ENCODE results near the gene DCBLD2. TPM values are rescaled to one million over a fixed set of nuclear protein-coding genes. Genes with fewer than 3 reads are reported as not detected.

DCBLD2 gene
- total and polyA plus RNA-seq, 2 of the 4 experiments (the other 2 are of a cell fraction): 121 to 196 TPM

GRCh38 chr3:98874602-98875249 is 26.8 kb downstream of the DCBLD2 start:
- BruUV-seq (replicated peaks): no TSS peak
- H2AFZ ChIP-seq (replicated peaks; ENCODE audit: low read length, poor library complexity): no peak overlapping the region
- POLR2A ChIA-PET (ENCODE audit: unreplicated experiment): no interaction called here
- DNase-seq (no peak), ATAC-seq (ENCODE audit: low read depth) (no peak)
- in situ Hi-C loops (cut with MboI; ENCODE audit: low sequenced_read_pairs): no loop called here
- H2AK9ac ChIP-seq (replicated peaks; ENCODE audit: low read depth, low read length, poor library complexity): no peak overlapping the region
- no peaks in the 10 kb centered on the region for H3K9me1 ChIP-seq (ENCODE audit: insufficient read depth, low read length)
- H3K4me2 ChIP-seq (ENCODE audit: low read depth, low read length): no peak overlapping the region
- H3K9ac ChIP-seq (ENCODE audit: low read depth, low read length): no peak overlapping the region
- H2BK15ac ChIP-seq (ENCODE audit: low read depth, low read length): no peak overlapping the region
- no peak overlapping the region for H3K27ac ChIP-seq (ENCODE audit: insufficient read depth, low read length)
- no peak overlapping the region for H3K56ac ChIP-seq (ENCODE audit: extremely low read depth, insufficient read depth, low read length)
- no peak overlapping the region for H3K4ac ChIP-seq (ENCODE audit: low read depth, low read length)
- no peak overlapping the region for H2BK20ac ChIP-seq (ENCODE audit: low read depth, low read length)
- 83% methylated on average over 1 of the region's 6 CpGs; no CpG with 5 or more reads in 1 of the 2 experiments for WGBS, 2 experiments (ENCODE audit: extremely low coverage in 2 of 2, insufficient read length in 1 of 2)
- no peak overlapping the region for H3K23ac ChIP-seq (ENCODE audit: low read depth, low read length)
- intact Hi-C loops (cut with micrococcal nuclease): no loop called here
- H4K5ac ChIP-seq (ENCODE audit: low read depth, low read length): no peak overlapping the region
- H3K14ac ChIP-seq (replicated peaks; ENCODE audit: low read depth, low read length): peak overlapping the region; percentile 61; the same call in 1 of the 2 replicates
- no peak overlapping the region for H2BK5ac ChIP-seq (ENCODE audit: low read depth, low read length, poor library complexity, severe bottlenecking)
- H3K4me1 ChIP-seq (ENCODE audit: control insufficient read depth, insufficient read depth, low read length): peaks cover 2% of the 10 kb centered on the region; the same call in 1 of the 2 replicates
- peaks cover 10 to 34% of the 10 kb centered on the region in 2 experiments for H3K79me1 ChIP-seq (ENCODE audit: low read depth in 1 of 2, low read length in 2 of 2)
- no peaks in the 10 kb centered on the region for H3K27me3 ChIP-seq (ENCODE audit: control insufficient read depth, insufficient read depth, low read length)
- no peak overlapping the region for H2BK120ac ChIP-seq (ENCODE audit: low read depth, low read length)
- H4K8ac ChIP-seq (ENCODE audit: low read depth in 2 of 2, low read length in 2 of 2): peak overlapping the region in 1 of 2 experiments; percentile 33; a peak in 1 of 4 replicates
- TF ChIP-seq MAFK (IDR thresholded peaks at IDR 0.05; ENCODE audit: low read depth, low read length) (no peak), MAZ (IDR thresholded peaks at IDR 0.05; ENCODE audit: borderline replicate concordance, low read depth, low read length) (no peak), ELK1 (IDR thresholded peaks at IDR 0.05; ENCODE audit: borderline replicate concordance, low read depth, low read length) (no peak)
- peaks cover 23% of the 10 kb centered on the region for H4K20me1 ChIP-seq (ENCODE audit: insufficient read depth, low read length)
- no peak overlapping the region for H2AK5ac ChIP-seq (ENCODE audit: low read depth, low read length)
- no peak overlapping the region for H3K18ac ChIP-seq (ENCODE audit: low read depth, low read length)
- no peak overlapping the region for H4K91ac ChIP-seq (ENCODE audit: insufficient read depth, low read depth, low read length)
- H3K36me3 ChIP-seq (ENCODE audit: control insufficient read depth, insufficient read depth, low read length): peaks cover 8% of the 10 kb centered on the region
- no peak overlapping the region for H3K4me3 ChIP-seq (ENCODE audit: insufficient read depth, low read depth, low read length)
- CTCF ChIA-PET: interaction anchor here (0.6 kb wide), 1 partner anchor 149 kb away, joined by 3 read pairs; no protein-coding TSS in a partner anchor
- dilution Hi-C loops (cut with HindIII; ENCODE audit: low sequenced_read_pairs, unreplicated experiment): no loop called here
- H3K9me3 ChIP-seq (ENCODE audit: control insufficient read depth, insufficient read depth, low read length): peaks cover 2% of the 10 kb centered on the region; the same call in 1 of the 2 replicates
